ENCODE measurements around the gene PSMD10.

- TF ChIP-seq CTCF (IDR thresholded peaks at IDR 0.05; ENCODE audit: low read depth, low read length, poor library complexity, severe bottlenecking) (no peak), EZH2phosphoT487 (IDR thresholded peaks at IDR 0.05; ENCODE audit: borderline replicate concordance, low read length) (no peak)
These were observed 18.6 kb downstream of the PSMD10 start for GRCh38 chrX:108072746-108073145.

All from DOHH2 (cell line).